NB4 (cell line): ENCODE data around the gene DUSP14.
A peak's percentile ranks its signal among the peaks of the same experiment; 100 is the strongest.

ENCODE experiments used
- DNase-seq: peaks from one replicate; pipeline ENCODE4 v3.0.0; 2010; ENCODE audit warnings: low read depth
- H3K4me3 ChIP-seq: one replicate; pipeline ENCODE4 v1.5.1; 2011; ENCODE audit warnings: mild to moderate bottlenecking, low read depth, low read length, moderate library complexity
- CTCF ChIP-seq: IDR thresholded peaks from one replicate; pipeline ENCODE4 v1.5.1; 2012; ENCODE audit warnings: low read depth, low read length
- MAX ChIP-seq: IDR thresholded peaks from 2 replicates; pipeline ENCODE4 v1.6.1; 2011; ENCODE audit warnings: low read depth, low read length
- MYC ChIP-seq: IDR thresholded peaks from 2 replicates; pipeline ENCODE4 v1.6.1; 2011; ENCODE audit warnings: low read depth, low read length
- POLR2A ChIP-seq: IDR thresholded peaks from 2 replicates; pipeline ENCODE4 v1.6.1; 2011; ENCODE audit warnings: mild to moderate bottlenecking; ENCODE audit not compliant: insufficient read length; ENCODE audit errors: extremely low read depth

DUSP14 gene

GRCh38 chr17:37470181-37470580, 19.5 kb upstream of the DUSP14 start:
- no peak overlapping the region for H3K4me3 ChIP-seq
- no peak for DNase-seq
- TF ChIP-seq POLR2A (no peak), CTCF (no peak), MAX (no peak), MYC (no peak)

GRCh38 chr17:37475731-37476420, 13.8 kb upstream of the DUSP14 start:
- peak; percentile 43 for DNase-seq
- H3K4me3 ChIP-seq = no peak overlapping the region
- TF ChIP-seq MYC (no peak), MAX (no peak), CTCF (no peak), POLR2A (no peak)

GRCh38 chr17:37476431-37477120, 13.1 kb upstream of the DUSP14 start:
- no peak overlapping the region for H3K4me3 ChIP-seq
- DNase-seq = no peak
- TF ChIP-seq MYC = no peak
- TF ChIP-seq CTCF = no peak
- no peak for TF ChIP-seq MAX
- no peak for TF ChIP-seq POLR2A

- H3K4me3 ChIP-seq = no peak overlapping the region
- no peak for TF ChIP-seq MYC
- DNase-seq = peak; percentile 26
Measured at GRCh38 chr17:37478187-37478586, 11.5 kb upstream of the DUSP14 start.

- no peak for TF ChIP-seq MYC
- no peak for TF ChIP-seq MAX
- TF ChIP-seq CTCF = no peak
- TF ChIP-seq POLR2A = no peak
- H3K4me3 ChIP-seq = no peak overlapping the region
- DNase-seq = no peak
Measured at GRCh38 chr17:37479025-37479424, 10.7 kb upstream of the DUSP14 start.

GRCh38 chr17:37480427-37480826, 9.3 kb upstream of the DUSP14 start:
- DNase-seq = no peak
- no peak overlapping the region for H3K4me3 ChIP-seq
- no peak for TF ChIP-seq CTCF
- TF ChIP-seq POLR2A = no peak
- no peak for TF ChIP-seq MAX
- TF ChIP-seq MYC = no peak
